ENCODE data around the gene MIB2.

DNA sequence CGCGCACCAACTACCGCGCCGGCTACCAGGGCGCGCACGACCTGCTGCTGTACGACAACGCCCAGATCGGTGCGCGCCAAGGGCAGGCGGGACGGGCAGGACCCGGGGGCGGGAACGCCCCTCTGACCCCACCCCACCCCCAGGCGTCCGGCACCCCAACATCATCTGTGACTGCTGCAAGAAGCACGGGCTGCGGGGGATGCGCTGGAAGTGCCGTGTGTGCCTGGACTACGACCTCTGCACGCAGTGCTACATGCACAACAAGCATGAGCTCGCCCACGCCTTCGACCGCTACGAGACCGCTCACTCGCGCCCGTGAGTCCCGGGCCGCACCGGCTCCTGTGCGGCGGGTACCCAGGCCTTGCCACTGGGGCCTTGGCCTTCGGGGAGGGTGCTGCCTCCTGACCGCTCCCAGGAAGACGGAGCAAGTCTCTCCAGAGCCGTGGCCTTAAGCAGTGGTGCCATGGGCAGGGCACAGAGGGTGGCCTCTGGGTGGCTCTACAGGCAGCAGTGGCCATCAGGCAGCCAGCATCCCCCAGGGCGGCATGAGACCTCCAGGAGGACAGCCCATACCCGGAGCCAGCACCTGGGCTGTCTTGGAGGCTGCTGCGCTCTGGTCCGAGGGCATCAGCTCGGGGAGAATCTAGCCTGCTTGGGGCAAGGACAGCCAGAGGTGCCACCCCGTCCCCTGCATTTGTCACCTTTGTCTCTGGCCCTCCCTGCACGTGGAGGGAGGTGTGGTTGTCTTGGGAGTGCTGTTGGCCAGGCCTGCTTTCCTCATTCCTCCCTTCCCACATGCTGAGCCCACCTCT lies 8.5 kb downstream of the MIB2 start:
- TF ChIP-seq POLR2A (IDR thresholded peaks at IDR 0.05) = no peak
- TF ChIP-seq, protein P1, sequence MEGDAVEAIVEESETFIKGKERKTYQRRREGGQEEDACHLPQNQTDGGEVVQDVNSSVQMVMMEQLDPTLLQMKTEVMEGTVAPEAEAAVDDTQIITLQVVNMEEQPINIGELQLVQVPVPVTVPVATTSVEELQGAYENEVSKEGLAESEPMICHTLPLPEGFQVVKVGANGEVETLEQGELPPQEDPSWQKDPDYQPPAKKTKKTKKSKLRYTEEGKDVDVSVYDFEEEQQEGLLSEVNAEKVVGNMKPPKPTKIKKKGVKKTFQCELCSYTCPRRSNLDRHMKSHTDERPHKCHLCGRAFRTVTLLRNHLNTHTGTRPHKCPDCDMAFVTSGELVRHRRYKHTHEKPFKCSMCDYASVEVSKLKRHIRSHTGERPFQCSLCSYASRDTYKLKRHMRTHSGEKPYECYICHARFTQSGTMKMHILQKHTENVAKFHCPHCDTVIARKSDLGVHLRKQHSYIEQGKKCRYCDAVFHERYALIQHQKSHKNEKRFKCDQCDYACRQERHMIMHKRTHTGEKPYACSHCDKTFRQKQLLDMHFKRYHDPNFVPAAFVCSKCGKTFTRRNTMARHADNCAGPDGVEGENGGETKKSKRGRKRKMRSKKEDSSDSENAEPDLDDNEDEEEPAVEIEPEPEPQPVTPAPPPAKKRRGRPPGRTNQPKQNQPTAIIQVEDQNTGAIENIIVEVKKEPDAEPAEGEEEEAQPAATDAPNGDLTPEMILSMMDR (IDR thresholded peaks at IDR 0.05) = no peak
